ENCODE measurements around the gene DERA. TPM values are rescaled to one million over a fixed set of nuclear protein-coding genes. Genes with fewer than 3 reads are reported as not detected.

DERA gene
- total RNA-seq, 1 donor from 2014 or later = 39.3 TPM

DNA sequence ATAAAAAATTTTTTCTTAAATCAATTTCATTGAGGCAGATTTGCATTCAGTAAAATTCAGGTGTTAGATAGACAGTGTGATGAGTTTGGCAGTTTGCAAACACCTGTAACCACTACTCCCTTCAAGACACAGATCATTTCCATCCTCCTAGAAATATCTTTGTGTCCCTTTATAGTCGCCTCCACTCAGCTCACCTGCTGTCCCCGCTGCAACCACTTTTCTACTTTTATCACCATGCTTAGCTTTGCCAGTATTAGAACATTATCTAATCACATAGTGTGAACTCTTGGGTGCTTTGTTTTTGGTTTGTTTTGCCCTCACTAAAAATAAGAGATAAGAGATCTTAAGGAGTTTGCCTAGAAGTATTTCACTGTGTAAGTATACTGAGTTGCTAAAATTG lies 73.8 kb downstream of the DERA start:
- no peaks in the 10 kb centered on the region for H3K27me3 ChIP-seq (ENCODE audit: control insufficient read depth, insufficient read depth, low read length)
- H3K36me3 ChIP-seq (ENCODE audit: control insufficient read depth, insufficient read depth, low read length) = peaks cover 1% of the 10 kb centered on the region
- no peak overlapping the region for H3K4me3 ChIP-seq (ENCODE audit: low read depth, low read length)
- DNase-seq (ENCODE audit: low read depth) = no peak
- TF ChIP-seq, protein P1, sequence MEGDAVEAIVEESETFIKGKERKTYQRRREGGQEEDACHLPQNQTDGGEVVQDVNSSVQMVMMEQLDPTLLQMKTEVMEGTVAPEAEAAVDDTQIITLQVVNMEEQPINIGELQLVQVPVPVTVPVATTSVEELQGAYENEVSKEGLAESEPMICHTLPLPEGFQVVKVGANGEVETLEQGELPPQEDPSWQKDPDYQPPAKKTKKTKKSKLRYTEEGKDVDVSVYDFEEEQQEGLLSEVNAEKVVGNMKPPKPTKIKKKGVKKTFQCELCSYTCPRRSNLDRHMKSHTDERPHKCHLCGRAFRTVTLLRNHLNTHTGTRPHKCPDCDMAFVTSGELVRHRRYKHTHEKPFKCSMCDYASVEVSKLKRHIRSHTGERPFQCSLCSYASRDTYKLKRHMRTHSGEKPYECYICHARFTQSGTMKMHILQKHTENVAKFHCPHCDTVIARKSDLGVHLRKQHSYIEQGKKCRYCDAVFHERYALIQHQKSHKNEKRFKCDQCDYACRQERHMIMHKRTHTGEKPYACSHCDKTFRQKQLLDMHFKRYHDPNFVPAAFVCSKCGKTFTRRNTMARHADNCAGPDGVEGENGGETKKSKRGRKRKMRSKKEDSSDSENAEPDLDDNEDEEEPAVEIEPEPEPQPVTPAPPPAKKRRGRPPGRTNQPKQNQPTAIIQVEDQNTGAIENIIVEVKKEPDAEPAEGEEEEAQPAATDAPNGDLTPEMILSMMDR (IDR thresholded peaks at IDR 0.05; ENCODE audit: insufficient read depth, low read length, poor library complexity, severe bottlenecking) = no peak

GRCh38 chr12:15987696-15988095 lies 76.6 kb downstream of the DERA start:
- no peak for DNase-seq (ENCODE audit: low read depth)
- H3K36me3 ChIP-seq (ENCODE audit: control insufficient read depth, insufficient read depth, low read length) = peaks cover 1% of the 10 kb centered on the region
- TF ChIP-seq, protein P1 (IDR thresholded peaks at IDR 0.05; ENCODE audit: insufficient read depth, low read length, poor library complexity, severe bottlenecking) = no peak

GRCh38 chr12:15988983-15989755 lies 78.0 kb downstream of the DERA start:
- Histone ChIP-seq H3K27me3 (ENCODE audit: control insufficient read depth, insufficient read depth, low read length) (no peaks in the 10 kb centered on the region), H3K4me3 (ENCODE audit: low read depth, low read length) (no peak overlapping the region), H3K36me3 (ENCODE audit: control insufficient read depth, insufficient read depth, low read length) (no peaks in the 10 kb centered on the region)
- no peak for DNase-seq (ENCODE audit: low read depth)
- TF ChIP-seq, protein P1 (IDR thresholded peaks at IDR 0.05; ENCODE audit: insufficient read depth, low read length, poor library complexity, severe bottlenecking) = no peak

More at GRCh38 chr12:15987696-15988095, 76.6 kb downstream of the DERA start:
- Histone ChIP-seq H3K4me3 (ENCODE audit: low read depth, low read length) (no peak overlapping the region), H3K27me3 (ENCODE audit: control insufficient read depth, insufficient read depth, low read length) (no peaks in the 10 kb centered on the region)

DNA sequence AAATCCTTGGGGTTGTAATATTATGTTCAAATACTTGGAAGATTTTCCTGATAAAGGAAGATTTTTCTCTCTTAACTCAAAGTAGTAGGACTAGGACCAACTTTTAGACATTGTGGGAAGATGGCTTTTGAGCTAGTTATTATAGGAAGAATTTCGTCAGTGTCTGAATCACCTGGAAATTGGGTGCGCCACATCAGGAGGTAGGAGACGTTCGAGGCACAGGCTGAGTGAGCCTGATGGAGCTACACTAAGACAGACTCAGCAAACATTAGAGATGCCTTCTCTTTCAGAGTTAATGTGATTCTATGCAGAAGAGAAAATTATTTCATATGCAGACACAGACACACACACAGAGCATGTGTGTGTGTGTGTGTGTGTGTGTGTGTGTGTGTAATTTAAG lies 84.7 kb downstream of the DERA start:
- TF ChIP-seq, protein P1 (IDR thresholded peaks at IDR 0.05; ENCODE audit: insufficient read depth, low read length, poor library complexity, severe bottlenecking) = no peak

GRCh38 chr12:15996254-15996653 lies 85.1 kb downstream of the DERA start:
- DNase-seq (ENCODE audit: low read depth) = no peak

More for the DNA sequence above, 84.7 kb downstream of the DERA start:
- Histone ChIP-seq H3K36me3 (ENCODE audit: control insufficient read depth, insufficient read depth, low read length) (no peaks in the 10 kb centered on the region), H3K4me3 (ENCODE audit: low read depth, low read length) (no peak overlapping the region), H3K27me3 (ENCODE audit: control insufficient read depth, insufficient read depth, low read length) (no peaks in the 10 kb centered on the region)
- DNase-seq (ENCODE audit: low read depth) = no peak

More at GRCh38 chr12:15996254-15996653, 85.1 kb downstream of the DERA start:
- TF ChIP-seq, protein P1 (IDR thresholded peaks at IDR 0.05; ENCODE audit: insufficient read depth, low read length, poor library complexity, severe bottlenecking) = no peak
- H3K36me3 ChIP-seq (ENCODE audit: control insufficient read depth, insufficient read depth, low read length) = no peaks in the 10 kb centered on the region
- H3K4me3 ChIP-seq (ENCODE audit: low read depth, low read length) = no peak overlapping the region
- no peaks in the 10 kb centered on the region for H3K27me3 ChIP-seq (ENCODE audit: control insufficient read depth, insufficient read depth, low read length)
